Transverse colon (tissue), 3 donors: ENCODE results near the gene PITX1.

Source experiments
- EP300 ChIP-seq: sonication (generic); formaldehyde crosslinking; IDR thresholded peaks from one replicate; pipeline ENCODE4 v1.6.1; 2017; ENCODE audit warnings: antibody characterized with exemption, low read depth
- POLR2A ChIP-seq: fragments of 450-650 bp; IDR thresholded peaks from one replicate; pipeline ENCODE4 v1.6.1; 2016; ENCODE audit warnings: antibody characterized with exemption, mild to moderate bottlenecking, moderate library complexity
- TF ChIP-seq, protein P1 (sequence below), 5 experiments: fragments of 200-600 bp in 3 of 5; fragments of 450-650 bp in 2 of 5; sonication (generic) in 3 of 5; IDR thresholded peaks; 1 replicate in 2 of 5; 2 replicates in 3 of 5; pipeline ENCODE4 v1.5.1; 2016 to 2017; ENCODE audit warnings: antibody characterized with exemption in 5 of 5, inconsistent platforms in 3 of 5, mild to moderate bottlenecking in 2 of 5, moderate library complexity in 1 of 5

DNA sequence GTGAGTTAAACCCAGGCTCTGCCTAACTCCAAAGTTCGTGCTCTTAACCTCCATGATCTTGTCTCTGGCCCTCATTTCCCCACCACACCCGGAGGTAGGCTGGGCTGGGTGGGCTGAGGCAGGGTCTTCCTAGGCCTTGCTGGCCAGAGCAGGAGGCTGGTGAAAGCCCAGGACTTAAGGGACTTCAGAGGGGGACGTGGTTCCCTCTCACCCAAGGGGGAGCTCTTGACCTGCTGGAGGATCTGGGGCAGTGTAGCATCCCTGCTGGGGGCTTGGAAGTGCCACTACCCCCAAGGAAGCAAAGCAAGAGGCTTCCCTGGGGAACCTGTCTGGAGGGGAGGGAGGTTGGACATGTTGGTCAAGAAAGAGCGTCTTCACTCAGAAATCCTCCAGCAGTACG is 14.7 kb downstream of the PITX1 start:
- no peak for TF ChIP-seq POLR2A
- TF ChIP-seq, protein P1, sequence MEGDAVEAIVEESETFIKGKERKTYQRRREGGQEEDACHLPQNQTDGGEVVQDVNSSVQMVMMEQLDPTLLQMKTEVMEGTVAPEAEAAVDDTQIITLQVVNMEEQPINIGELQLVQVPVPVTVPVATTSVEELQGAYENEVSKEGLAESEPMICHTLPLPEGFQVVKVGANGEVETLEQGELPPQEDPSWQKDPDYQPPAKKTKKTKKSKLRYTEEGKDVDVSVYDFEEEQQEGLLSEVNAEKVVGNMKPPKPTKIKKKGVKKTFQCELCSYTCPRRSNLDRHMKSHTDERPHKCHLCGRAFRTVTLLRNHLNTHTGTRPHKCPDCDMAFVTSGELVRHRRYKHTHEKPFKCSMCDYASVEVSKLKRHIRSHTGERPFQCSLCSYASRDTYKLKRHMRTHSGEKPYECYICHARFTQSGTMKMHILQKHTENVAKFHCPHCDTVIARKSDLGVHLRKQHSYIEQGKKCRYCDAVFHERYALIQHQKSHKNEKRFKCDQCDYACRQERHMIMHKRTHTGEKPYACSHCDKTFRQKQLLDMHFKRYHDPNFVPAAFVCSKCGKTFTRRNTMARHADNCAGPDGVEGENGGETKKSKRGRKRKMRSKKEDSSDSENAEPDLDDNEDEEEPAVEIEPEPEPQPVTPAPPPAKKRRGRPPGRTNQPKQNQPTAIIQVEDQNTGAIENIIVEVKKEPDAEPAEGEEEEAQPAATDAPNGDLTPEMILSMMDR (IDR thresholded peaks at IDR 0.05) = no peak
- no peak for TF ChIP-seq EP300
